Heart left ventricle (tissue), 16 donors: Measurements from ENCODE around the gene PACS1. TPM values are rescaled to one million over a fixed set of nuclear protein-coding genes. Genes with fewer than 3 reads are reported as not detected.

Experiments
- ATAC-seq, 4 donors: fragments of 200-7000 bp; cut with Tn5 transposase; one replicate each; pipeline ENCODE4 v1.9.1; 2020 to 2022; ENCODE audit warnings: moderate library complexity in 4 of 4, mild to moderate bottlenecking in 3 of 4, moderate number of reproducible peaks in 1 of 4
- DNase-seq, 5 donors: peaks; one replicate each; pipeline ENCODE4 v3.0.0-alpha.2; 2020
- H3K27ac ChIP-seq, 12 donors: fragments of 200-600 bp; sonication (generic) in 4 of 12; one replicate each; pipeline versions ENCODE4 v1.5.0 to v1.8.0; 2016 to 2022; ENCODE audit warnings: mild to moderate bottlenecking in 2 of 12
- H3K27me3 ChIP-seq, 9 donors: fragments of 200-600 bp; sonication (generic) in 2 of 9; one replicate each; pipeline versions ENCODE4 v1.5.1 to v1.8.0; 2016 to 2022; ENCODE audit warnings: mild to moderate bottlenecking in 3 of 9
- H3K36me3 ChIP-seq, 9 donors: fragments of 200-600 bp; sonication (generic) in 2 of 9; one replicate each; pipeline versions ENCODE4 v1.5.0 to v1.8.0; 2018 to 2022; ENCODE audit warnings: mild to moderate bottlenecking in 2 of 9
- H3K4me1 ChIP-seq, 12 donors: fragments of 200-600 bp; sonication (generic) in 4 of 12; one replicate each; pipeline versions ENCODE4 v1.5.0 to v1.8.0; 2016 to 2022; ENCODE audit warnings: mild to moderate bottlenecking in 3 of 12
- H3K4me3 ChIP-seq, 12 donors: fragments of 200-600 bp; sonication (generic) in 4 of 12; one replicate each; pipeline versions ENCODE4 v1.5.0 to v1.8.0; 2017 to 2022; ENCODE audit warnings: mild to moderate bottlenecking in 9 of 12, moderate library complexity in 4 of 12
- H3K9me3 ChIP-seq, 12 donors: fragments of 200-600 bp; sonication (generic) in 4 of 12; one replicate each; pipeline versions ENCODE4 v1.5.0 to v1.8.0; 2016 to 2022; ENCODE audit warnings: mild to moderate bottlenecking in 1 of 12
- CTCF ChIP-seq, 12 donors: fragments of 200-600 bp; sonication (generic) in 4 of 12; IDR thresholded peaks; one replicate each; pipeline versions ENCODE4 v1.5.0 to v1.8.0; 2018 to 2022; ENCODE audit warnings: antibody characterized with exemption in 12 of 12, mild to moderate bottlenecking in 5 of 12
- POLR2A ChIP-seq, 2 donors: fragments of 450-650 bp; IDR thresholded peaks; one replicate each; pipeline ENCODE4 v1.6.1; 2017; ENCODE audit warnings: antibody characterized with exemption in 2 of 2, mild to moderate bottlenecking in 2 of 2, moderate library complexity in 2 of 2
- WGBS, 4 donors: extraction: QIAGEN DNeasy Blood & Tissue Kit in 2 of 4; methylation state at CpG; one replicate each; pipeline versions ENCODE4 v1.1.5 to v1.1.7; 2013 to 2018; 5-methylcytosine and 5-hydroxymethylcytosine counted together
- intact Hi-C, 10 donors: fragments of 100-400 bp; cut with DNase I; formaldehyde crosslinking; loops; one replicate each; pipeline versions ENCODE4 v1.11.1 to v1.14.2; 2022
- polyA plus RNA-seq, 2 donors: library from polyadenylated mRNA; stranded (reverse); fragments of 200-250 nt; gene quantifications; one replicate each; pipeline ENCODE4 v1.2.3, GENCODE V29; 2013
- total RNA-seq, 9 donors: library from RNA; depleted of rRNA in 2 of 9; stranded (reverse); fragments of >200 nt in 2 of 9; fragmentation: NEBNext Ultra II Directional in 3 of 9; extraction: Animal tissue kit (Norgen Biotek cat#: 25700) in 3 of 9; gene quantifications; one replicate each; pipeline versions ENCODE4 v1.1.0 to v1.2.4, GENCODE V29; 2016 to 2023
- donor health status: ischemic (EF 13 %, LVEDD 7.1; RV severe dilation, severe dysfunction).
- donor health status: healthy with polysubstance abuse.
- donor health status: DM: no; HTN: yes; CAD: no.
- donor health status: DM: no; HTN: no; CAD: no.
- donor health status: ischemic (EF 25% LVEDD 6.9; RV normal size, moderate dysfunction).
- donor health status: ischemic (EF 25% LVEDD 5.7; RV mildly dilated, moderate dysfunction).
- donor health status: healthy.
- donor health status: DM: yes; HTN: yes; CAD: no.
- donor health status: ischemic (EF 35%, LVEDD 5.7; RV mildly dilated, moderate dysfunction).
- donor health status: nonischemic (EF 11% LVEDD 7.7; RV severe dilation, severe dysfunction).
- donor health status: DM: yes; HTN: yes; CAD: no.
- donor health status: PGD.
- donor health status: ischemic (EF 29% LVEDD 5.4; RV normal size, mild dysfunction).
- donor health status: nonischemic (EF 23%, LVEDD 6.1; RV moderate dilation, normal function).

PACS1 gene
- total and polyA plus RNA-seq, 11 donors: 30.6 to 151 (median 89.8) TPM

GRCh38 chr11:66119348-66120133 is 49.5 kb downstream of the PACS1 start:
- Histone ChIP-seq H3K27me3 (no peaks in the 10 kb centered on the region), H3K27ac (peak overlapping the region; percentile 37 to 84 (median 66)), H3K9me3 (peaks cover 0 to 12% (median 0%) of the 10 kb centered on the region in 12 donors), H3K4me1 (peaks cover 0 to 66% (median 39%) of the 10 kb centered on the region in 12 donors), H3K4me3 (no peak overlapping the region), H3K36me3 (no peaks in the 10 kb centered on the region)
- TF ChIP-seq POLR2A (IDR thresholded peaks at IDR 0.05) (no peak), CTCF (IDR thresholded peaks at IDR 0.05) (no peak)
- ATAC-seq (peak; percentile 67 to 86 (median 79)), DNase-seq (peak in 1 of 5 donors; percentile 45)
- 17 to 28% (median 22%) methylated on average over 5 of the region's 5 CpGs for WGBS, 4 donors
- intact Hi-C loops: loop anchor here in 5 of 10 donors (5.0 to 10.0 kb wide), 2 partner anchors 45 to 47 kb away; partner anchors contain the start of gene PACS1 (in 5 of the 5)

GRCh38 chr11:66121466-66121865 is 51.4 kb downstream of the PACS1 start:
- 89 to 94% (median 93%) methylated on average over 2 of the region's 2 CpGs for WGBS, 4 donors
- Histone ChIP-seq H3K4me1 (peaks cover 0 to 65% (median 35%) of the 10 kb centered on the region in 12 donors), H3K27ac (peak overlapping the region in 2 of 12 donors; percentile 55 to 76), H3K36me3 (no peaks in the 10 kb centered on the region), H3K9me3 (peaks cover 0 to 12% (median 0%) of the 10 kb centered on the region in 12 donors), H3K4me3 (no peak overlapping the region), H3K27me3 (no peaks in the 10 kb centered on the region)
- no peak for TF ChIP-seq CTCF (IDR thresholded peaks at IDR 0.05)
- TF ChIP-seq POLR2A (IDR thresholded peaks at IDR 0.05): no peak
- intact Hi-C loops: loop anchor here in 2 of 10 donors (10.0 kb wide), 1 partner anchor 47 kb away; the partner anchor contains the start of gene PACS1 (in 2 of the 2)
- DNase-seq: no peak
- no peak for ATAC-seq

GRCh38 chr11:66123902-66124301 is 53.8 kb downstream of the PACS1 start:
- DNase-seq: no peak
- TF ChIP-seq CTCF (IDR thresholded peaks at IDR 0.05) (no peak), POLR2A (IDR thresholded peaks at IDR 0.05) (no peak)
- Histone ChIP-seq H3K4me3 (no peak overlapping the region), H3K27ac (peak overlapping the region in 4 of 12 donors; percentile 24 to 48 (median 32)), H3K27me3 (no peaks in the 10 kb centered on the region), H3K9me3 (peaks cover 0 to 12% (median 0%) of the 10 kb centered on the region in 12 donors), H3K36me3 (no peaks in the 10 kb centered on the region), H3K4me1 (peaks cover 4 to 60% (median 38%) of the 10 kb centered on the region in 12 donors)
- intact Hi-C loops: loop anchor here in 2 of 10 donors (10.0 kb wide), 1 partner anchor 49 kb away; the partner anchor contains the start of gene PACS1 (in 2 of the 2)
- 75 to 87% (median 81%) methylated on average over 6 of the region's 6 CpGs for WGBS, 4 donors
- no peak for ATAC-seq

GRCh38 chr11:66124564-66124963 is 54.5 kb downstream of the PACS1 start:
- WGBS, 4 donors: 95 to 97% (median 96%) methylated on average over 3 of the region's 3 CpGs
- peak overlapping the region in 4 of 12 donors; percentile 24 to 48 (median 32) for H3K27ac ChIP-seq
- no peaks in the 10 kb centered on the region for H3K27me3 ChIP-seq
- peaks cover 0 to 53% (median 31%) of the 10 kb centered on the region in 12 donors for H3K4me1 ChIP-seq
- H3K36me3 ChIP-seq: no peaks in the 10 kb centered on the region
- DNase-seq: no peak
- H3K4me3 ChIP-seq: no peak overlapping the region
- intact Hi-C loops: loop anchor here in 2 of 10 donors (10.0 kb wide), 1 partner anchor 50 kb away; the partner anchor contains the start of gene PACS1 (in 2 of the 2)
- peaks cover 0 to 12% (median 0%) of the 10 kb centered on the region in 12 donors for H3K9me3 ChIP-seq
- TF ChIP-seq POLR2A (IDR thresholded peaks at IDR 0.05): no peak
- TF ChIP-seq CTCF (IDR thresholded peaks at IDR 0.05): no peak
- no peak for ATAC-seq
